GM19467 (cell line): ENCODE measurements around the gene AMDHD1.
A peak's percentile ranks its signal among the peaks of the same experiment; 100 is the strongest.

Experiments
- ATAC-seq: cut with Tn5 transposase; IDR thresholded peaks from one replicate; pipeline ENCODE4 v1.9.1; 2021; ENCODE audit warnings: mild to moderate bottlenecking, moderate library complexity; ENCODE audit not compliant: unreplicated experiment

Gene AMDHD1

GRCh38 chr12:95994476-95994875, 51.3 kb downstream of the AMDHD1 start:
- no peak for ATAC-seq

GRCh38 chr12:95995238-95996031, 52.3 kb downstream of the AMDHD1 start:
- ATAC-seq = no peak

DNA sequence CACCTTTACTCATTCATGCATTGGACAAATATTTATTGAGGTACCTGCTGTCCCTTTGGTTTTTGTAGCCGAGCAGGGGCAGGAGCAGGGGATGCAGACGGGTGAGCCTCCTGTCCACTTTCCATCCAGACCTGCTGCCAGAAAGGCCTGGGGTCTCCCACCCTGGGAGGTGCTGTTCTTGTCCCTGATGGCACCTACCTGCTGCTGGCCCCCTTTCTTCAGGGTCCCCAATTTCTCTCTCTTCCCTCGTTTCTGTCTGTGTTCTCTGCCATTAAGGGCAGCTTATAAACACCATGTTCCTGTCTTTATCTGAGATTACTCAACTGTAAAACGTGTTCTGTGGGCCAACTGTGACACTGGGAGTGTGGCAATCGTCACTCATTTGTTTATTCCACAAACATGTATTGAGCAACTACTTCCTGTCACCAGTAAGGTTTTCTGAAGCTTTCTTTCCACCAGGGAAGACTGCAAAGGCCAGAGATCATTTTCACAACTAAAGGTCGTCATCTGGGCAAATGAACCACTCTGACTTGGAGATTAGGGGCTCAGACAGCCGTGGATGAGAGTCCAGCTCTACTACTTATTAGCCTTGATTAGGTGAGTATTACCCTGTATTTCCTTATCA, 53.0 kb downstream of the AMDHD1 start, which contains the start of gene HAL:
Gene HAL, minus strand, starts transcription at position 311 of the 625 bp plus-strand sequence. CDS start 434 bp downstream, outside the sequence.
- no peak for ATAC-seq

DNA sequence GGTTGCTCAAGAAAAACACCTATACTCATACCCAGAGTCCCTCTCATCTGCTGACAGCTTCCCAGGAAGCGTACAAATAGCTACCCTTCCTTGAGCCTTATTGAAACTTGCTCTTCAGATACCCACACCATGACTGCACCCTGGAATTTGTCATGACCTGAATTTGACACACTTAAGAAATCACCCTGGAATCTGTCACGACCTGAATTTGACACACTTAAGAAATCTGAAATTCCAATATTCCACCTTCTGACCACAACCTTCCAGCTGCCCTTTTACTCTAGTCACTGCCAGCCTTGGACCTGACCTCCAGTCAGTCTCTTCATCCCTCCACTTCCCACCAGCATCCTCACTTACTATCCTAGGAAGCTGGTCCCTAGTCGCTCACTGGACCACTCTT, 54.1 kb downstream of the AMDHD1 start:
- no peak for ATAC-seq

- ATAC-seq = no peak
These were observed 54.9 kb downstream of the AMDHD1 start for GRCh38 chr12:95997911-95998510.

DNA sequence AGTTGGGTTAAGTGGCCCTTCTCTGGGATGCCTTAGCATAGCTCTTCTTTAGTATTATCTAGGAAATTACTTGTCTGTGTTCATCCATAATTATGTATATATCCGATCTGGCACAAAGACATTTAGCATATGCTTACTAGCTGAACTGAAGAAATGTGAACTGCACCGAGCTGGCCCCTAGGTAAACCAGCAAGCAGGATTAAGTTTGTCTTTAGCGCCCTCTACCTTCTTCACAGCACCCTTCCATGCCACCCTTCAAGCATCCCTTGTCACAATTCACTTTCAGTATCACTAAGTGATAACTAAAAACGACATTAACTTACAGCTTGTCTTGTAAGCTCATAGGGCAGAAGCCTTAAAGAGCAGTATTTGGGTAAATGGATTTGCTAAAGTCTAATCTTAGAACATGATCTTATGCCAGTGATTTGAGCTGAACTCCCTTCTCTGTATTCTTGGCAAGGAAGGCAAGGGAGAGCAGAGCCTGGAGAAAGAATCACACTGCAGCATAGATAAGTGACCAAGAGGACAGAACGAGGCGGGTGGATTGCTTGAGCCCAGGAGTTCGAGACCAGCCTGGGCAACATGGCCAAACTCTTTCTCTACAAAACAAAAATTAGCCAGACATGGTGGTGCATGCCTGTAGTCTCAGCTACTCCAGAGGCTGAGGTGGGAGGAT, 55.6 kb downstream of the AMDHD1 start:
- peak; percentile 94 for ATAC-seq

- no peak for ATAC-seq
These were observed 56.4 kb downstream of the AMDHD1 start for GRCh38 chr12:95999484-95999883.

GRCh38 chr12:96000858-96001257, 57.7 kb downstream of the AMDHD1 start:
- no peak for ATAC-seq

DNA sequence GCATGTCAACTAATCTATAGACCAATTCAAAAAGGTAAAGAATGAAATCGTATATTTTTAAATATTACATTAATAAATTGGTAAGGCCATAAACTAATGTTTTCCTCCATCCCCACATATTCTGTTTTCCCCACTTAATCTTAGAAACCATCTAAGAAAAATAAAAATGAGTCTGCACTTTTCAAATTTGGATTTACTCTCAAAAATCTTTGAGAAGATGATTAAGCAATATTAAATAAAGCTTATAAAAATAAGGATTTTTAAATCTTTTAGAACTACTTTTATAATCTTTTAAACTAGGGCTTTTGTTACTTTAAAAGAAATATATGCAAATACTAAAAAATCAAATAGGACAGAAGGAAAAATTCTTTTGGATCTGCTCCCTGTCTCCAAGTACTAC, 63.6 kb downstream of the AMDHD1 start:
- no peak for ATAC-seq

DNA sequence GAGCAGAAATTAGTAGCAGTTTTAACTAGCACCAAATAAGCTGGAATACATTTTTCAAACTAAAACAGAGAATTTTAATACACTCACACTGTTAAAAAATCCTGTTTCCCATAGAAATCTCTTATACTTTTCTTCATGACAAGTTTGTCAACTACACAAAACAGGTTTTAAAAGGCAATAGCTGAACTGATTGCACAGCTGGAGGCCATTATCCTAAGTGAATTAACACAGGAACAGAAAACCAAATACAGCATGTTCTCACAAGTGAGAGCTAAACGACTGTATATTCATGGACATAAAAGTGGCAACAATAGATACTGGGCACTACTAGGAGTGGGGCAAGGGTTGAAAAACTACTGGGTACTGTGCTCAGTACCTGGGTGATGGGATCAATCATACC, 64.6 kb downstream of the AMDHD1 start:
- no peak for ATAC-seq

DNA sequence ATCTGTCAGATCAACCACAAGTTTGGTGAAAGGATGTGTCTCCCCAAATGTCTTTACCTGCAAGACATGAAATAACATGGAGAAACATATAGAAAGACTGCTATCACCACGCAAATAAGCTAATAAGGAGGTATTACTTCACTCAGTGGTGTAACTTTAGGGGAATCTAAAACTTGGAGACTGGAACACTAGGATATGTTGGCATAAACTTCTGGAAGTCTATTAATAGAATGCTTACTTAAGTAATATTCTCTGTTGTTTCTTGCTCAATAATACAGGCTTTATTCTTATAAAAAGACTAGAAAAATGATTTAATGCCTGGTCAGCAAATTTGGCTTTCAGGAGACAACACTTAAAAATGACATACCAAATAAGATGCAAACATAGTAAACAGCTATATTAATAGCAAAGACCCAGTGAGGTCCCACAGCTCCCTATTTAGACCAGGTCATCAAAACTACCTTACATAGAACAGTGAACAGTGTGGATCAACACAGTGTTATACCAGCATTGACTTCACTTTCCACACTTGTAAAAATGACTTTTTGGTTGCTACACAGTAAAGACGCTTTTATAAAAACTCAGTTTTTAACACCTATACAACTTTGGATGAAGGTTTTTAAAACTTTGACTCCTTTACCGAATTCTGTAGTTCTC, 71.9 kb downstream of the AMDHD1 start:
- no peak for ATAC-seq

DNA sequence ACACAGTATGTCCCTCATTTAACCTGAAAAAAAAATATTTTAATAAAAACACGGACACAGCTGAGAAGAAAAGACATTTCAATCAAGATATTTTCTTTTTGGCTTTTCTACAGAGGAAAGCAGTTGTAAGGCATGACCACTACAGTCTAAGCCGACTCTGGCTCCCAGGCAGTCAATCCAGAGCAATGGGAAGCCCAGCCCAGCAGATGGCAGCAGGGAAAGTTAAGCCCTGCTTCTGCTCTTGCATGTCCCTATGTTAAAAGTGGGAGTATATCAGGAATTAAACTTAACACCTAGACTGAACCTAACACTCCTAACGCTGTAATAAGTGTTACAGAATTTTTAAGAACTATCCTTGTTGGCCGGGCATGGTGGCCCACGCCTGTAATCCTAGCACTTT, 72.5 kb downstream of the AMDHD1 start:
- ATAC-seq = no peak
